Smooth muscle cell (in vitro differentiated cells): ENCODE results near the gene TRIP13. TPM values are rescaled to one million over a fixed set of nuclear protein-coding genes. Genes with fewer than 3 reads are reported as not detected.

Source experiments
- DNase-seq: peaks from one replicate; lab custom pipeline; 2025; ENCODE audit not compliant: unreplicated experiment; lab: John Stamatoyannopoulos, UW
- H2AFZ ChIP-seq: fragments of 200-600 bp; sonication (generic); 2 replicates; pipeline ENCODE4 v1.6.0; 2016; ENCODE audit warnings: antibody characterized with exemption, low read depth, mild to moderate bottlenecking
- H3F3A ChIP-seq: fragments of 200-600 bp; sonication (generic); 2 replicates; pipeline ENCODE4 v1.6.0; 2017; ENCODE audit warnings: antibody characterized with exemption, low read depth
- H3K27ac ChIP-seq: fragments of 200-600 bp; sonication (generic); 2 replicates; pipeline ENCODE4 v1.5.1; 2016; ENCODE audit warnings: low read depth, mild to moderate bottlenecking
- H3K27me3 ChIP-seq: fragments of 200-600 bp; sonication (generic); 2 replicates; pipeline ENCODE4 v1.6.1; 2016; ENCODE audit warnings: low read depth, mild to moderate bottlenecking
- H3K36me3 ChIP-seq: fragments of 200-600 bp; sonication (generic); 2 replicates; pipeline ENCODE4 v1.5.1; 2016; ENCODE audit warnings: low read depth
- H3K4me1 ChIP-seq: fragments of 200-600 bp; sonication (generic); 2 replicates; pipeline ENCODE4 v1.5.1; 2016; ENCODE audit warnings: low read depth
- H3K4me2 ChIP-seq: fragments of 200-600 bp; sonication (generic); 2 replicates; pipeline ENCODE4 v1.6.0; 2016; ENCODE audit warnings: mild to moderate bottlenecking
- H3K4me3 ChIP-seq: fragments of 200-600 bp; sonication (generic); 2 replicates; pipeline ENCODE4 v1.5.1; 2016; ENCODE audit warnings: mild to moderate bottlenecking
- H3K79me2 ChIP-seq: fragments of 200-600 bp; sonication (generic); 2 replicates; pipeline ENCODE4 v1.6.0; 2016; ENCODE audit warnings: low read depth, mild to moderate bottlenecking
- H3K9ac ChIP-seq: fragments of 200-600 bp; sonication (generic); 2 replicates; pipeline ENCODE4 v1.6.0; 2016; ENCODE audit warnings: low read depth
- H3K9me3 ChIP-seq: fragments of 200-600 bp; sonication (generic); replicated peaks from 2 replicates; pipeline ENCODE4 v1.5.1; 2016; ENCODE audit warnings: low read depth
- H4K20me1 ChIP-seq: fragments of 200-600 bp; sonication (generic); 2 replicates; pipeline ENCODE4 v1.6.0; 2016; ENCODE audit warnings: low read depth
- CTCF ChIP-seq: fragments of 200-600 bp; sonication (generic); IDR thresholded peaks from 2 replicates; pipeline ENCODE4 v1.5.1; 2017; ENCODE audit warnings: borderline replicate concordance, mild to moderate bottlenecking, antibody characterized with exemption; ENCODE audit not compliant: insufficient read depth, poor library complexity, severe bottlenecking
- WGBS: methylation state at CpG from one replicate; pipeline ENCODE4 v1.1.7; 2016; ENCODE audit warnings: low lambda C conversion rate; 5-methylcytosine and 5-hydroxymethylcytosine counted together
- polyA plus RNA-seq: library from polyadenylated mRNA; unstranded; fragments of >200 nt; fragmentation: Nextera tagmentation; extraction: Ambion mirVana; gene quantifications from 2 replicates; pipeline ENCODE4 v1.2.1, GENCODE V29; 2016
- total RNA-seq: library from RNA; depleted of rRNA; stranded (reverse); fragments of >200 nt; gene quantifications from 2 replicates; pipeline ENCODE4 v1.2.3, GENCODE V29; 2014

Gene TRIP13
- total and polyA plus RNA-seq, 2 experiments from 2014 or later = 8.4 to 12.0 TPM

GRCh38 chr5:872301-872700 lies 20.4 kb upstream of the TRIP13 start:
- H3K36me3 ChIP-seq = peaks cover 10% of the 10 kb centered on the region
- H3K9ac ChIP-seq = no peak overlapping the region

GRCh38 chr5:873328-873727 lies 19.4 kb upstream of the TRIP13 start:
- Histone ChIP-seq H4K20me1 (peaks cover 16% of the 10 kb centered on the region), H2AFZ (no peak overlapping the region), H3K9me3 (no peaks in the 10 kb centered on the region), H3K9ac (no peak overlapping the region), H3K27me3 (no peaks in the 10 kb centered on the region), H3K4me3 (no peak overlapping the region), H3K4me1 (no peaks in the 10 kb centered on the region), H3K27ac (no peak overlapping the region), H3K36me3 (peaks cover 7% of the 10 kb centered on the region), H3K79me2 (no peaks in the 10 kb centered on the region), H3K4me2 (no peak overlapping the region), H3F3A (no peaks in the 10 kb centered on the region)
- DNase-seq = no peak
- WGBS = 98% methylated on average over 8 of the region's 8 CpGs
- TF ChIP-seq CTCF = no peak

More at GRCh38 chr5:872301-872700, 20.4 kb upstream of the TRIP13 start:
- no peak overlapping the region for H3K27ac ChIP-seq
- no peaks in the 10 kb centered on the region for H3F3A ChIP-seq
- 93% methylated on average over 10 of the region's 10 CpGs for WGBS
- no peaks in the 10 kb centered on the region for H3K27me3 ChIP-seq
- no peak overlapping the region for H2AFZ ChIP-seq
- no peak for TF ChIP-seq CTCF
- peaks cover 16% of the 10 kb centered on the region for H4K20me1 ChIP-seq
- no peaks in the 10 kb centered on the region for H3K4me1 ChIP-seq
- H3K4me2 ChIP-seq = no peak overlapping the region
- no peaks in the 10 kb centered on the region for H3K79me2 ChIP-seq
- no peak for DNase-seq
- no peak overlapping the region for H3K4me3 ChIP-seq
- no peaks in the 10 kb centered on the region for H3K9me3 ChIP-seq

- no peak overlapping the region for H3K27ac ChIP-seq
- H3K79me2 ChIP-seq = no peaks in the 10 kb centered on the region
- H3K4me3 ChIP-seq = no peak overlapping the region
- H3K4me1 ChIP-seq = no peaks in the 10 kb centered on the region
- no peaks in the 10 kb centered on the region for H3F3A ChIP-seq
- H3K27me3 ChIP-seq = no peaks in the 10 kb centered on the region
- H2AFZ ChIP-seq = no peak overlapping the region
- peaks cover 3% of the 10 kb centered on the region for H3K36me3 ChIP-seq
- no peak for TF ChIP-seq CTCF
- no peak for DNase-seq
- peaks cover 19% of the 10 kb centered on the region for H4K20me1 ChIP-seq
- WGBS = 98% methylated on average over 24 of the region's 24 CpGs
- no peak overlapping the region for H3K9ac ChIP-seq
- no peak overlapping the region for H3K4me2 ChIP-seq
- H3K9me3 ChIP-seq = no peaks in the 10 kb centered on the region
These were observed 16.8 kb upstream of the TRIP13 start for GRCh38 chr5:875931-876330.
